Stomach (tissue), 4 donors: ENCODE measurements around the gene SZT2.

Experiments
- EP300 ChIP-seq: sonication (generic); formaldehyde crosslinking; IDR thresholded peaks from one replicate; pipeline ENCODE4 v1.6.1; 2017; ENCODE audit warnings: antibody characterized with exemption
- POLR2A ChIP-seq, 4 donors: fragments of 450-650 bp; IDR thresholded peaks; one replicate each; pipeline ENCODE4 v1.6.1; 2016; ENCODE audit warnings: antibody characterized with exemption in 4 of 4, control low read depth in 2 of 4, mild to moderate bottlenecking in 1 of 4, moderate library complexity in 1 of 4
- POLR2AphosphoS5 ChIP-seq, 3 donors: sonication (generic); formaldehyde crosslinking; IDR thresholded peaks; one replicate each; pipeline ENCODE4 v1.6.1; 2016; ENCODE audit warnings: antibody characterized with exemption in 3 of 3
- TF ChIP-seq, protein P1 (sequence below), 7 experiments: fragments of 450-650 bp in 4 of 7; fragments of 200-600 bp in 3 of 7; sonication (generic) in 3 of 7; IDR thresholded peaks; one replicate each; pipeline ENCODE4 v1.5.1; 2016 to 2019; ENCODE audit warnings: antibody characterized with exemption in 7 of 7, control low read depth in 2 of 7, mild to moderate bottlenecking in 1 of 7

DNA sequence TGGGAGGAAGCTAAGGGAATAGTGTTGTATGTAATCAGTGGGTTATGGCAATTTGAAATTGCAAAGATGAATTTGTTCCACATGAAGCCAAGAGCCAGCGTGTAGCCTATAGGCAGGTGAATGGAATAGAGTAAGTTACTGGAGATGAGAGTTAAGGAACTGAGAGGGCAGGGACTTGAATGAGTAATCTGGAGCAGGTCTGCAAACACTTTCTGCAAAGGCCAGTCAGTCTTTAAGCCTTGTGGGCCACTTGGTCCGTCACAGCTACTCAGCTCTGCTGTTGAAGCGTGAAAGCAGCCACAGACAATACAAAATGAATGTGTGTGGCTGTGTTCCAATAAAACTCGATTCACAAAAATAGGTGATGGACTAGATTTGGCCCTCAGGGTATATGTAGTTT lies 29.2 kb downstream of the SZT2 start:
- TF ChIP-seq POLR2AphosphoS5 (IDR thresholded peaks at IDR 0.05) (no peak), POLR2A (IDR thresholded peaks at IDR 0.05) (no peak), EP300 (no peak)
- TF ChIP-seq, protein P1, sequence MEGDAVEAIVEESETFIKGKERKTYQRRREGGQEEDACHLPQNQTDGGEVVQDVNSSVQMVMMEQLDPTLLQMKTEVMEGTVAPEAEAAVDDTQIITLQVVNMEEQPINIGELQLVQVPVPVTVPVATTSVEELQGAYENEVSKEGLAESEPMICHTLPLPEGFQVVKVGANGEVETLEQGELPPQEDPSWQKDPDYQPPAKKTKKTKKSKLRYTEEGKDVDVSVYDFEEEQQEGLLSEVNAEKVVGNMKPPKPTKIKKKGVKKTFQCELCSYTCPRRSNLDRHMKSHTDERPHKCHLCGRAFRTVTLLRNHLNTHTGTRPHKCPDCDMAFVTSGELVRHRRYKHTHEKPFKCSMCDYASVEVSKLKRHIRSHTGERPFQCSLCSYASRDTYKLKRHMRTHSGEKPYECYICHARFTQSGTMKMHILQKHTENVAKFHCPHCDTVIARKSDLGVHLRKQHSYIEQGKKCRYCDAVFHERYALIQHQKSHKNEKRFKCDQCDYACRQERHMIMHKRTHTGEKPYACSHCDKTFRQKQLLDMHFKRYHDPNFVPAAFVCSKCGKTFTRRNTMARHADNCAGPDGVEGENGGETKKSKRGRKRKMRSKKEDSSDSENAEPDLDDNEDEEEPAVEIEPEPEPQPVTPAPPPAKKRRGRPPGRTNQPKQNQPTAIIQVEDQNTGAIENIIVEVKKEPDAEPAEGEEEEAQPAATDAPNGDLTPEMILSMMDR (IDR thresholded peaks at IDR 0.05): no peak
